ENCODE measurements around the gene CERS4. TPM values are rescaled to one million over a fixed set of nuclear protein-coding genes. Genes with fewer than 3 reads are reported as not detected.
A peak's percentile ranks its signal among the peaks of the same experiment; 100 is the strongest.
"Not testable (repeated sequence)": the region's sequence is repeated elsewhere in the genome, so short reads cannot be mapped to it uniquely, and the experiment has no call there.

CERS4 gene
- total RNA-seq, 2 experiments from 2014 or later, result 24.3 to 25.1 TPM

- DNase-seq, result no peak
- intact Hi-C loops (cut with micrococcal nuclease), result no loop called here
- no peaks in the 10 kb centered on the region for H3K9me3 Mint-ChIP-seq
- peak overlapping the region; percentile 14 for H3K27ac Mint-ChIP-seq
- H3K27me3 Mint-ChIP-seq, result no peaks in the 10 kb centered on the region
- no peak overlapping the region for H3K4me3 Mint-ChIP-seq
- peaks cover 39% of the 10 kb centered on the region for H3K4me1 Mint-ChIP-seq (ENCODE audit: low read depth)
- POLR2A ChIA-PET, result no interaction called here
- H3K36me3 Mint-ChIP-seq, result no peaks in the 10 kb centered on the region
- CTCF ChIA-PET, result no interaction called here
These were observed 12.8 kb upstream of the CERS4 start for GRCh38 chr19:8196271-8196927.

GRCh38 chr19:8203288-8204120 is 5.7 kb upstream of the CERS4 start:
- H3K27ac Mint-ChIP-seq; H3K36me3 Mint-ChIP-seq; intact Hi-C loops (cut with micrococcal nuclease); POLR2A ChIA-PET; H3K4me1 Mint-ChIP-seq (ENCODE audit: low read depth); H3K27me3 Mint-ChIP-seq; H3K4me3 Mint-ChIP-seq; H3K9me3 Mint-ChIP-seq; DNase-seq: not testable (repeated sequence)
- CTCF ChIA-PET, result interaction anchor here (0.7 kb wide), 1 partner anchor 302 kb away, joined by 6 read pairs; no protein-coding TSS in a partner anchor

GRCh38 chr19:8204961-8205360 is 4.2 kb upstream of the CERS4 start:
- no peaks in the 10 kb centered on the region for H3K27me3 Mint-ChIP-seq
- intact Hi-C loops (cut with micrococcal nuclease), result no loop called here
- DNase-seq, result no peak
- POLR2A ChIA-PET, result no interaction called here
- no peak overlapping the region for H3K27ac Mint-ChIP-seq
- peaks cover 5% of the 10 kb centered on the region for H3K4me1 Mint-ChIP-seq (ENCODE audit: low read depth)
- H3K4me3 Mint-ChIP-seq, result no peak overlapping the region
- no peaks in the 10 kb centered on the region for H3K9me3 Mint-ChIP-seq
- peaks cover 2% of the 10 kb centered on the region for H3K36me3 Mint-ChIP-seq
- CTCF ChIA-PET, result no interaction called here

GRCh38 chr19:8206147-8207087 is 2.8 kb upstream of the CERS4 start:
- CTCF ChIA-PET, result interaction anchor here (0.7 kb wide), 1 partner anchor 1114 kb away, joined by 3 read pairs; no protein-coding TSS in a partner anchor
- Mint-ChIP-seq H3K4me3 (no peak overlapping the region), H3K27me3 (no peaks in the 10 kb centered on the region), H3K36me3 (peaks cover 6% of the 10 kb centered on the region), H3K9me3 (no peaks in the 10 kb centered on the region), H3K27ac (no peak overlapping the region), H3K4me1 (ENCODE audit: low read depth) (peaks cover 12% of the 10 kb centered on the region)
- intact Hi-C loops (cut with micrococcal nuclease), result no loop called here
- DNase-seq, result no peak
- POLR2A ChIA-PET, result no interaction called here

- DNase-seq; H3K9me3 Mint-ChIP-seq; POLR2A ChIA-PET; intact Hi-C loops (cut with micrococcal nuclease); H3K27me3 Mint-ChIP-seq; H3K27ac Mint-ChIP-seq; H3K4me3 Mint-ChIP-seq; H3K36me3 Mint-ChIP-seq: not testable (repeated sequence)
- H3K4me1 Mint-ChIP-seq (ENCODE audit: low read depth), result peaks cover 16% of the 10 kb centered on the region
- CTCF ChIA-PET, result interaction anchor here (0.7 to 1.0 kb wide), 2 partner anchors 45 to 135 kb away, joined by 3 read pairs; no protein-coding TSS in a partner anchor
These were observed 1.8 kb upstream of the CERS4 start for GRCh38 chr19:8207326-8207725.

- Mint-ChIP-seq H3K4me3 (peak overlapping the region; percentile 68), H3K27me3 (no peaks in the 10 kb centered on the region), H3K36me3 (peaks cover 6% of the 10 kb centered on the region), H3K9me3 (no peaks in the 10 kb centered on the region), H3K27ac (peak overlapping the region; percentile 42), H3K4me1 (ENCODE audit: low read depth) (peaks cover 16% of the 10 kb centered on the region)
- no peak for DNase-seq
- CTCF ChIA-PET, result interaction anchor here (0.7 to 1.0 kb wide), 2 partner anchors 44 to 134 kb away, joined by 3 read pairs; no protein-coding TSS in a partner anchor
- intact Hi-C loops (cut with micrococcal nuclease), result no loop called here
- POLR2A ChIA-PET, result interaction anchor here (0.5 to 0.6 kb wide), 2 partner anchors 9 to 28 kb away, joined by 3 read pairs; no protein-coding TSS in a partner anchor
These were observed 850 bp upstream of the CERS4 start for GRCh38 chr19:8208119-8208921.

- Mint-ChIP-seq H3K27me3 (no peaks in the 10 kb centered on the region), H3K9me3 (no peaks in the 10 kb centered on the region), H3K27ac (peak overlapping the region; percentile 76), H3K36me3 (peaks cover 6% of the 10 kb centered on the region), H3K4me3 (peak overlapping the region; percentile 91), H3K4me1 (ENCODE audit: low read depth) (peaks cover 22% of the 10 kb centered on the region)
- peak; percentile 81 for DNase-seq
- ChIA-PET CTCF (interaction anchor here (0.6 to 1.4 kb wide), 6 partner anchors 32 to 266 kb away, joined by 3 to 4 read pairs (median 3); partner anchors contain the start of gene TIMM44), POLR2A (interaction anchor here (0.7 to 1.3 kb wide), 3 partner anchors 16 to 60 kb away, joined by 3 to 9 read pairs (median 3); partner anchors contain the start of gene FBN3)
- intact Hi-C loops (cut with micrococcal nuclease), result loop anchor here (1.0 kb wide), 2 partner anchors 15 to 99 kb away; partner anchors contain the start of gene CD320
These were observed 550 bp downstream of the CERS4 start for GRCh38 chr19:8209462-8210378.

GRCh38 chr19:8210421-8211101 is 1.4 kb downstream of the CERS4 start:
- Mint-ChIP-seq H3K4me1 (ENCODE audit: low read depth) (peaks cover 22% of the 10 kb centered on the region), H3K36me3 (peaks cover 6% of the 10 kb centered on the region), H3K27me3 (no peaks in the 10 kb centered on the region), H3K4me3 (peak overlapping the region; percentile 91), H3K27ac (peak overlapping the region; percentile 76), H3K9me3 (no peaks in the 10 kb centered on the region)
- DNase-seq, result no peak
- ChIA-PET CTCF (interaction anchor here (0.6 to 1.4 kb wide), 6 partner anchors 32 to 267 kb away, joined by 3 to 4 read pairs (median 3); partner anchors contain the start of gene TIMM44), POLR2A (interaction anchor here (1.0 to 1.3 kb wide), 2 partner anchors 16 to 17 kb away, joined by 3 to 9 read pairs; no protein-coding TSS in a partner anchor)
- intact Hi-C loops (cut with micrococcal nuclease), result no loop called here

- Mint-ChIP-seq H3K27ac (no peak overlapping the region), H3K36me3 (peaks cover 11% of the 10 kb centered on the region), H3K4me1 (ENCODE audit: low read depth) (peaks cover 22% of the 10 kb centered on the region), H3K4me3 (no peak overlapping the region), H3K27me3 (no peaks in the 10 kb centered on the region), H3K9me3 (no peaks in the 10 kb centered on the region)
- intact Hi-C loops (cut with micrococcal nuclease), result no loop called here
- POLR2A ChIA-PET, result no interaction called here
- DNase-seq, result no peak
- CTCF ChIA-PET, result interaction anchor here (1.2 kb wide), 1 partner anchor 268 kb away, joined by 3 read pairs; no protein-coding TSS in a partner anchor
These were observed 3.0 kb downstream of the CERS4 start for GRCh38 chr19:8212212-8212611.

GRCh38 chr19:8212916-8213315 is 3.7 kb downstream of the CERS4 start:
- Mint-ChIP-seq H3K9me3 (no peaks in the 10 kb centered on the region), H3K4me3 (no peak overlapping the region), H3K36me3 (peaks cover 11% of the 10 kb centered on the region), H3K4me1 (ENCODE audit: low read depth) (peaks cover 22% of the 10 kb centered on the region), H3K27ac (no peak overlapping the region), H3K27me3 (no peaks in the 10 kb centered on the region)
- no peak for DNase-seq
- ChIA-PET POLR2A (no interaction called here), CTCF (no interaction called here)
- intact Hi-C loops (cut with micrococcal nuclease), result no loop called here

Data from activated CD4-positive, alpha-beta memory T cell treated with anti-CD3 and anti-CD28 coated beads for 36 hours (primary cell).